SK-N-SH (cell line): ENCODE results near the gene RBM33. TPM values are rescaled to one million over a fixed set of nuclear protein-coding genes. Genes with fewer than 3 reads are reported as not detected.

ENCODE experiments used
- CTCF ChIA-PET: fragments of 300-600, 350-600 bp; formaldehyde crosslinking; extraction: SDS; loops from one replicate; lab custom pipeline; 2021; lab: Yijun Ruan, JAX
- POLR2A ChIA-PET: fragments of 350-600 bp; sonication (Branson Sonifier 250); formaldehyde crosslinking; extraction: SDS; loops from one replicate; lab custom pipeline; 2020; ENCODE audit warnings: antibody characterized with exemption, inconsistent platforms; lab: Yijun Ruan, JAX
- DNase-seq: peaks from one replicate; pipeline ENCODE4 v3.0.0; 2012
- H2AFZ ChIP-seq: fragments of 200-600 bp; sonication (generic); 2 replicates; pipeline ENCODE4 v1.8.1; 2016; ENCODE audit warnings: antibody characterized with exemption, mild to moderate bottlenecking, low read depth
- H3F3A ChIP-seq: fragments of 200-600 bp; sonication (generic); replicated peaks from 2 replicates; pipeline ENCODE3; 2016; ENCODE audit warnings: antibody characterized with exemption, mild to moderate bottlenecking; ENCODE audit not compliant: insufficient read depth
- H3K27ac ChIP-seq, 2 experiments: fragments of 200-500 bp in 1 of 2; fragments of 200-600 bp in 1 of 2; sonication (Bioruptor generic) in 1 of 2; sonication (generic), shearing (Covaris generic) in 1 of 2; 2 replicates each; pipeline versions ENCODE4 v1.5.1 to v1.6.1; 2014 to 2016; ENCODE audit warnings: low read depth in 2 of 2, inconsistent platforms in 1 of 2, low read length in 1 of 2, mild to moderate bottlenecking in 1 of 2, mixed read lengths in 1 of 2
- H3K27me3 ChIP-seq: fragments of 200-600 bp; sonication (generic), shearing (Covaris generic); 2 replicates; pipeline ENCODE4 v1.6.1; 2016; ENCODE audit warnings: mixed run types; ENCODE audit not compliant: insufficient read depth
- H3K36me3 ChIP-seq, 2 experiments: fragments of 200-500 bp in 1 of 2; fragments of 200-600 bp in 1 of 2; sonication (Bioruptor generic) in 1 of 2; sonication (generic) in 1 of 2; replicated peaks in 1 of 2; 2 replicates each; pipeline versions ENCODE3 to v1.5.1; 2014 to 2016; ENCODE audit warnings: low read length in 1 of 2, mild to moderate bottlenecking in 1 of 2; ENCODE audit not compliant: insufficient read depth in 2 of 2, control insufficient read depth in 1 of 2
- H3K4me1 ChIP-seq, 2 experiments: fragments of 200-500 bp in 1 of 2; fragments of 200-600 bp in 1 of 2; sonication (Bioruptor generic) in 1 of 2; sonication (generic), shearing (Covaris generic) in 1 of 2; 2 replicates each; pipeline versions ENCODE4 v1.5.1 to v1.6.1; 2014 to 2016; ENCODE audit warnings: low read depth in 1 of 2, low read length in 1 of 2, mixed run types in 1 of 2; ENCODE audit not compliant: insufficient read depth in 2 of 2, control insufficient read depth in 1 of 2
- H3K4me2 ChIP-seq: fragments of 200-600 bp; sonication (generic), shearing (Covaris generic); 2 replicates; pipeline ENCODE4 v1.6.1; 2017; ENCODE audit warnings: mixed run types
- H3K4me3 ChIP-seq, 2 experiments: fragments of 200-500 bp in 1 of 2; fragments of 200-600 bp in 1 of 2; sonication (Bioruptor generic) in 1 of 2; sonication (generic), shearing (Covaris generic) in 1 of 2; 2 replicates each; pipeline versions ENCODE4 v1.5.1 to v1.8.1; 2014 to 2016; ENCODE audit warnings: low read depth in 2 of 2, inconsistent platforms in 1 of 2, low read length in 1 of 2, mild to moderate bottlenecking in 1 of 2, mixed read lengths in 1 of 2, moderate library complexity in 1 of 2
- H3K79me2 ChIP-seq: fragments of 200-600 bp; sonication (generic); 2 replicates; pipeline ENCODE4 v1.8.1; 2017; ENCODE audit warnings: mild to moderate bottlenecking; ENCODE audit not compliant: insufficient read depth
- H3K9ac ChIP-seq: fragments of 200-600 bp; sonication (generic); 2 replicates; pipeline ENCODE4 v1.6.1; 2017; ENCODE audit warnings: mixed run types
- H3K9me2 ChIP-seq: fragments of 200-600 bp; sonication (generic); 2 replicates; pipeline ENCODE4 v1.6.1; 2017; ENCODE audit warnings: mixed run types
- H3K9me3 ChIP-seq: fragments of 200-600 bp; sonication (generic); 2 replicates; pipeline ENCODE4 v1.6.1; 2017; ENCODE audit warnings: mixed run types, mild to moderate bottlenecking, moderate library complexity
- H4K20me1 ChIP-seq: fragments of 200-600 bp; sonication (generic); 2 replicates; pipeline ENCODE4 v1.6.1; 2017; ENCODE audit warnings: mild to moderate bottlenecking, mixed run types; ENCODE audit not compliant: insufficient read depth
- EP300 ChIP-seq, 2 experiments: IDR thresholded peaks; 2 replicates each; pipeline versions ENCODE4 v1.4.0 to v1.6.1; 2012; ENCODE audit warnings: borderline replicate concordance in 1 of 2, low read depth in 1 of 2, low read length in 1 of 2
- EZH2phosphoT487 ChIP-seq: fragments of 200-600 bp; sonication (generic); IDR thresholded peaks from 2 replicates; pipeline ENCODE4 v1.6.1; 2017; ENCODE audit warnings: low read depth, mixed run types, mild to moderate bottlenecking, antibody characterized with exemption, moderate library complexity, borderline replicate concordance
- FOSL2 ChIP-seq: IDR thresholded peaks from 2 replicates; pipeline ENCODE4 v1.4.0; 2012; ENCODE audit warnings: low read depth, mild to moderate bottlenecking, moderate library complexity, borderline replicate concordance
- FOXM1 ChIP-seq: IDR thresholded peaks from 2 replicates; pipeline ENCODE4 v1.4.0; 2012; ENCODE audit warnings: low read depth, mild to moderate bottlenecking
- GABPA ChIP-seq: IDR thresholded peaks from 2 replicates; pipeline ENCODE4 v1.4.0; 2012; ENCODE audit warnings: low read depth, mild to moderate bottlenecking
- GATA2 ChIP-seq: sonication (generic); formaldehyde crosslinking; IDR thresholded peaks from 2 replicates; pipeline ENCODE4 v1.5.0; 2020; ENCODE audit warnings: mild to moderate bottlenecking, missing genetic modification reagents
- MEF2A ChIP-seq: IDR thresholded peaks from 2 replicates; pipeline ENCODE4 v1.4.0; 2012; ENCODE audit warnings: low read depth, borderline replicate concordance
- MXI1 ChIP-seq: IDR thresholded peaks from 2 replicates; pipeline ENCODE4 v1.6.1; 2012; ENCODE audit warnings: mild to moderate bottlenecking, low read depth, low read length, improper control_type of control experiment
- NFIC ChIP-seq: IDR thresholded peaks from 2 replicates; pipeline ENCODE4 v1.4.0; 2012; ENCODE audit warnings: borderline replicate concordance
- NRF1 ChIP-seq: IDR thresholded peaks from 2 replicates; pipeline ENCODE4 v1.6.1; 2012; ENCODE audit warnings: low read depth, mild to moderate bottlenecking, low read length
- POLR2AphosphoS5 ChIP-seq: IDR thresholded peaks from 2 replicates; pipeline ENCODE4 v1.6.1; 2012; ENCODE audit warnings: low read depth, low read length
- RAD21 ChIP-seq: IDR thresholded peaks from 2 replicates; pipeline ENCODE4 v1.6.1; 2012; ENCODE audit warnings: mild to moderate bottlenecking, low read length
- RCOR1 ChIP-seq: fragments of 150-350 bp; IDR thresholded peaks from 2 replicates; pipeline ENCODE4 v1.6.1; 2017; ENCODE audit warnings: antibody characterized with exemption, low read length
- SMC3 ChIP-seq: IDR thresholded peaks from 2 replicates; pipeline ENCODE4 v1.6.1; 2012; ENCODE audit warnings: low read depth, low read length, improper control_type of control experiment
- TEAD4 ChIP-seq: IDR thresholded peaks from 2 replicates; pipeline ENCODE4 v1.4.0; 2012; ENCODE audit warnings: mild to moderate bottlenecking, borderline replicate concordance; ENCODE audit not compliant: insufficient read depth
- WGBS: methylation state at CpG from one replicate; pipeline ENCODE4 v1.1.6; 2017; ENCODE audit warnings: low lambda C conversion rate; 5-methylcytosine and 5-hydroxymethylcytosine counted together
- polyA plus RNA-seq, 3 experiments: library from polyadenylated mRNA; depleted of rRNA; stranded (reverse); fragments of >200 nt; gene quantifications; 2 replicates each; pipeline ENCODE4 v1.2.3, GENCODE V29; 2012
- TF ChIP-seq, protein P1 (sequence below): fragments of 150-350 bp; IDR thresholded peaks from 2 replicates; pipeline ENCODE4 v1.6.1; 2016; ENCODE audit warnings: mild to moderate bottlenecking, low read depth, low read length
- TF ChIP-seq, protein P2 (sequence below): IDR thresholded peaks from 2 replicates; pipeline ENCODE4 v1.4.0; 2012; ENCODE audit warnings: low read depth, borderline replicate concordance
- TF ChIP-seq, protein P3 (sequence below): IDR thresholded peaks from 2 replicates; pipeline ENCODE4 v1.4.0; 2012; ENCODE audit warnings: low read depth
- TF ChIP-seq, protein P4 (sequence below): fragments of 150-350 bp; IDR thresholded peaks from 2 replicates; pipeline ENCODE4 v1.6.1; 2017; ENCODE audit warnings: antibody characterized with exemption, low read length, low read depth, borderline replicate concordance
- TF ChIP-seq, protein P5 (sequence below): IDR thresholded peaks from 2 replicates; pipeline ENCODE4 v1.4.0; 2012; ENCODE audit warnings: low read depth, borderline replicate concordance

Gene RBM33
- polyA plus RNA-seq, 1 of the 3 experiments (the other 2 are of a cell fraction), result 13.8 TPM

DNA sequence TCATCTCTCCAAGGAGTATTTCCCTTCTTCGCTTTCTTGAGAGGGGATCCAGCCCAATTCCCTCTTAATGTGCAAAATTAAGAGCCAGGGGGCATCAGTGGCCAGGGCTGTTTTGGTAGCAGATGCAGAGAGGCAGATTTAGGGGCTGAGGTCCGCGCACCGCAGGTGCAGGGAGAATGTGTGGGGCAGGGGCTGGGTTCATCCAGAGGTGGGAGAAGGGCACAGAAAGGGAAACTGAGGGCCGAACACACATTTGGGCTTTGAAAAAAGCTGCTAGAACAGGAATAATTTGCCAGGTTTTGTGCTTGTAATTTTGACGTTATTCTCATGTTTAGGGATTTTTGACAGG is 174.3 kb downstream of the RBM33 start:
- CTCF ChIA-PET, result no interaction called here
- Histone ChIP-seq H3K79me2 (no peaks in the 10 kb centered on the region), H3K9me3 (no peaks in the 10 kb centered on the region), H3K27ac (no peak overlapping the region), H3K4me2 (no peak overlapping the region), H3F3A (no peaks in the 10 kb centered on the region), H3K27me3 (peaks cover 94% of the 10 kb centered on the region), H2AFZ (no peak overlapping the region), H4K20me1 (no peaks in the 10 kb centered on the region), H3K36me3 (no peaks in the 10 kb centered on the region), H3K9ac (no peak overlapping the region), H3K9me2 (no peaks in the 10 kb centered on the region), H3K4me3 (no peak overlapping the region), H3K4me1 (no peaks in the 10 kb centered on the region)
- WGBS, result 1% methylated on average over 6 of the region's 6 CpGs
- no peak for DNase-seq
- POLR2A ChIA-PET, result no interaction called here
- TF ChIP-seq FOXM1 (no peak), TEAD4 (no peak), GABPA (no peak), SMC3 (no peak), NFIC (no peak), RCOR1 (no peak), FOSL2 (no peak), NRF1 (no peak), GATA2 (no peak), POLR2AphosphoS5 (no peak), RAD21 (no peak), MXI1 (no peak), EZH2phosphoT487 (no peak), MEF2A (no peak), EP300 (IDR thresholded peaks at IDR 0.05; ENCODE audit: borderline replicate concordance in 1 of 2, low read depth in 1 of 2, low read length in 1 of 2) (no peak)
- TF ChIP-seq, protein P1, sequence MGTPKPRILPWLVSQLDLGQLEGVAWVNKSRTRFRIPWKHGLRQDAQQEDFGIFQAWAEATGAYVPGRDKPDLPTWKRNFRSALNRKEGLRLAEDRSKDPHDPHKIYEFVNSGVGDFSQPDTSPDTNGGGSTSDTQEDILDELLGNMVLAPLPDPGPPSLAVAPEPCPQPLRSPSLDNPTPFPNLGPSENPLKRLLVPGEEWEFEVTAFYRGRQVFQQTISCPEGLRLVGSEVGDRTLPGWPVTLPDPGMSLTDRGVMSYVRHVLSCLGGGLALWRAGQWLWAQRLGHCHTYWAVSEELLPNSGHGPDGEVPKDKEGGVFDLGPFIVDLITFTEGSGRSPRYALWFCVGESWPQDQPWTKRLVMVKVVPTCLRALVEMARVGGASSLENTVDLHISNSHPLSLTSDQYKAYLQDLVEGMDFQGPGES, result no peak
- TF ChIP-seq, protein P2, sequence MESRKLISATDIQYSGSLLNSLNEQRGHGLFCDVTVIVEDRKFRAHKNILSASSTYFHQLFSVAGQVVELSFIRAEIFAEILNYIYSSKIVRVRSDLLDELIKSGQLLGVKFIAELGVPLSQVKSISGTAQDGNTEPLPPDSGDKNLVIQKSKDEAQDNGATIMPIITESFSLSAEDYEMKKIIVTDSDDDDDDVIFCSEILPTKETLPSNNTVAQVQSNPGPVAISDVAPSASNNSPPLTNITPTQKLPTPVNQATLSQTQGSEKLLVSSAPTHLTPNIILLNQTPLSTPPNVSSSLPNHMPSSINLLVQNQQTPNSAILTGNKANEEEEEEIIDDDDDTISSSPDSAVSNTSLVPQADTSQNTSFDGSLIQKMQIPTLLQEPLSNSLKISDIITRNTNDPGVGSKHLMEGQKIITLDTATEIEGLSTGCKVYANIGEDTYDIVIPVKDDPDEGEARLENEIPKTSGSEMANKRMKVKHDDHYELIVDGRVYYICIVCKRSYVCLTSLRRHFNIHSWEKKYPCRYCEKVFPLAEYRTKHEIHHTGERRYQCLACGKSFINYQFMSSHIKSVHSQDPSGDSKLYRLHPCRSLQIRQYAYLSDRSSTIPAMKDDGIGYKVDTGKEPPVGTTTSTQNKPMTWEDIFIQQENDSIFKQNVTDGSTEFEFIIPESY, result no peak
- TF ChIP-seq, protein P3, sequence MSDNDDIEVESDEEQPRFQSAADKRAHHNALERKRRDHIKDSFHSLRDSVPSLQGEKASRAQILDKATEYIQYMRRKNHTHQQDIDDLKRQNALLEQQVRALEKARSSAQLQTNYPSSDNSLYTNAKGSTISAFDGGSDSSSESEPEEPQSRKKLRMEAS, result no peak
- TF ChIP-seq, protein P4, sequence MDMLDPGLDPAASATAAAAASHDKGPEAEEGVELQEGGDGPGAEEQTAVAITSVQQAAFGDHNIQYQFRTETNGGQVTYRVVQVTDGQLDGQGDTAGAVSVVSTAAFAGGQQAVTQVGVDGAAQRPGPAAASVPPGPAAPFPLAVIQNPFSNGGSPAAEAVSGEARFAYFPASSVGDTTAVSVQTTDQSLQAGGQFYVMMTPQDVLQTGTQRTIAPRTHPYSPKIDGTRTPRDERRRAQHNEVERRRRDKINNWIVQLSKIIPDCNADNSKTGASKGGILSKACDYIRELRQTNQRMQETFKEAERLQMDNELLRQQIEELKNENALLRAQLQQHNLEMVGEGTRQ, result no peak
- TF ChIP-seq, protein P5, sequence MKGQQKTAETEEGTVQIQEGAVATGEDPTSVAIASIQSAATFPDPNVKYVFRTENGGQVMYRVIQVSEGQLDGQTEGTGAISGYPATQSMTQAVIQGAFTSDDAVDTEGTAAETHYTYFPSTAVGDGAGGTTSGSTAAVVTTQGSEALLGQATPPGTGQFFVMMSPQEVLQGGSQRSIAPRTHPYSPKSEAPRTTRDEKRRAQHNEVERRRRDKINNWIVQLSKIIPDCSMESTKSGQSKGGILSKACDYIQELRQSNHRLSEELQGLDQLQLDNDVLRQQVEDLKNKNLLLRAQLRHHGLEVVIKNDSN, result no peak
